ENCODE measurements around the gene KIF27. TPM values are rescaled to one million over a fixed set of nuclear protein-coding genes. Genes with fewer than 3 reads are reported as not detected.

KIF27 gene
- total RNA-seq, 4 donors from 2014 or later = 3.0 to 5.7 (median 4.4) TPM

DNA sequence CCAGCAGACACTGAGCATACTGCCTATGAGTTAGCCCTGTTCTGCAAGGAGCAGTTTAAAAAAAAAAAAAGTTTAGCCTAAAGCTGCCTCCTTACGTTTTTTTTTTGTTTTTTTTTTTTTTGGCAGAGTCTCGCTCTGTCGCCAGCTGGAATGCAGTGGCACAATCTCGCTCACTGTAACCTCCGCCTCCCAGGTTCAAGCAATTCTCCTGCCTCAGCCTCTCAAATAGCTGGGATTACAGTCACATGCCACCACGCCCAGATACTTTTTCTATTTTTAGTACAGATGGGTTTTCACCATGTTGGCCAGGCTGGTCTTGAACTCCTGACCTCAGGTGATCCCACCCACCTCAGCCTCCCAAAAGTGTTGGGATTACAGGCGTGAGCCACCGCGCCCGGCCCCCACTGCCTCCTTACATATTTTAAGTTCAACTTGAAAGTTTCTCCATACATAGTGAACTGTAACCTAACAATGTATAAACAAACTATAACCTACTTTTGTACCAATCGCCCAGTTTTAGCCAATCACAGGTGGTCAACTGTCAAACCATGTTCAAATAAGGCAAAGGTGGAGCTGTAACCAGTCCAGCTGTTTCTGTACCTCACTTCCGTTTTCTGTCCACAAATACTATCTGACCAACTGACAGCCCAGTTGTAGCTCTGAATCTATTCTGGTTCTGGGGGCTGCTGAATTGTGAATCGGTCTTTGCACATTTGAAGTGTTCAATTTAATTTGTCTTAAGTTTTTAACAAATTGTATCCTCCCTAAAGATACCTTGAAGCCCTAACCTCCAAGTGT, 120.8 kb downstream of the KIF27 start:
- TF ChIP-seq, protein P1, sequence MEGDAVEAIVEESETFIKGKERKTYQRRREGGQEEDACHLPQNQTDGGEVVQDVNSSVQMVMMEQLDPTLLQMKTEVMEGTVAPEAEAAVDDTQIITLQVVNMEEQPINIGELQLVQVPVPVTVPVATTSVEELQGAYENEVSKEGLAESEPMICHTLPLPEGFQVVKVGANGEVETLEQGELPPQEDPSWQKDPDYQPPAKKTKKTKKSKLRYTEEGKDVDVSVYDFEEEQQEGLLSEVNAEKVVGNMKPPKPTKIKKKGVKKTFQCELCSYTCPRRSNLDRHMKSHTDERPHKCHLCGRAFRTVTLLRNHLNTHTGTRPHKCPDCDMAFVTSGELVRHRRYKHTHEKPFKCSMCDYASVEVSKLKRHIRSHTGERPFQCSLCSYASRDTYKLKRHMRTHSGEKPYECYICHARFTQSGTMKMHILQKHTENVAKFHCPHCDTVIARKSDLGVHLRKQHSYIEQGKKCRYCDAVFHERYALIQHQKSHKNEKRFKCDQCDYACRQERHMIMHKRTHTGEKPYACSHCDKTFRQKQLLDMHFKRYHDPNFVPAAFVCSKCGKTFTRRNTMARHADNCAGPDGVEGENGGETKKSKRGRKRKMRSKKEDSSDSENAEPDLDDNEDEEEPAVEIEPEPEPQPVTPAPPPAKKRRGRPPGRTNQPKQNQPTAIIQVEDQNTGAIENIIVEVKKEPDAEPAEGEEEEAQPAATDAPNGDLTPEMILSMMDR (IDR thresholded peaks at IDR 0.05) = no peak
- ATAC-seq (ENCODE audit: low FRiP score) = no peak
- no peak for DNase-seq (ENCODE audit: low spot score)

DNA sequence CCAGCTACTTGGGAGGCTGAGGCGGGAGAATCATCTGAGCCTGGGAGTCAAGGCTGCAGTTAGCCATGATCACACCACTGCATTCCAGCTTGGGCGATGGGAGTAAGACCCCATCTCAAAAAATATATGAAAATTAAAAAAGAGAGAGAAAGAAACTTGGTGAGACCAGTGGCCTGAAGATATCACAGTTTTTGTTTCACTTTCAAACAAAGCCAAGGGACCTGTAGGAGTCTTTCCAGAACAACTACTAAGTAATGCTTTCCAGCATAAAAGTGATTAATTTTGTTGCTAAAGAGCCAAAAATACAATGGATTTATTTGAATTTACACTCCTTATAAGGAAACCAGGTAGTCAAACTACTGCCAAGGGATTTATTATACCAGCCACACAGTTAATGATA, 127.2 kb downstream of the KIF27 start:
- no peak for DNase-seq (ENCODE audit: low spot score)
- TF ChIP-seq, protein P1 (IDR thresholded peaks at IDR 0.05) = no peak

DNA sequence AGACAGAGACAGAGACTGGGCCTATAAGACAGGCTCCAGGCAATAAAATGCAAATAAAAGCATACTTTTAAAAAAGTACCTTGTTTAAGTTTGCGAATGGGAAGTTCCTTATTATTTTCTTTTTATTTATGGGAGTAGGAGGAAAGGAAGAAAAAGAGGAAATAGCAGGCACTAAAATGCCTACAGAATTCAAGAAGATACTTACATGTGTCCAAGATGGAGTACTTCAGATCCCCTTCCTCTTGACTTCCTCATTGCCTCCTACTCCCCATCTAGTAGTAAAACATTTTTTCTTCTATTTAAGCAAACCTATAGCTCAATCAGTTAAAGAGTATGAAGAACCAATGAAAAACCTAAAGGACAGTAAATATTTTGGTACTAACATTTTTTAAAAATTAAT, 128.5 kb downstream of the KIF27 start:
- ATAC-seq (ENCODE audit: low FRiP score) = no peak
- DNase-seq (ENCODE audit: low spot score) = no peak
- TF ChIP-seq, protein P1 (IDR thresholded peaks at IDR 0.05) = no peak

More for the DNA sequence above, 127.2 kb downstream of the KIF27 start:
- no peak for ATAC-seq (ENCODE audit: low FRiP score)

Other genes starting within 250 kb of the KIF27 start
- 100 to 1,000 TPM; 107 to 150 (median 121) TPM for gene UBQLN1, start 213.5 kb downstream of the KIF27 start, total RNA-seq
- 10 to 100 TPM in 2 of 4 donors, 1 to 10 TPM in 2; 5.0 to 18.9 (median 10.2) TPM for gene GKAP1, start 103.7 kb downstream of the KIF27 start, total RNA-seq
- gene HNRNPK, start 58.8 kb upstream of the KIF27 start, total RNA-seq = 100 to 1,000 TPM; 417 to 565 (median 429) TPM
- gene RMI1, start 59.4 kb upstream of the KIF27 start, total RNA-seq = 1 to 10 TPM; 2.0 to 8.0 (median 2.3) TPM

All from omental fat pad (tissue), 4 donors.